ENCODE measurements around the gene ACIN1. TPM values are rescaled to one million over a fixed set of nuclear protein-coding genes. Genes with fewer than 3 reads are reported as not detected.
A peak's percentile ranks its signal among the peaks of the same experiment; 100 is the strongest.

Gene ACIN1
- total RNA-seq, 2 experiments from 2014 or later: 152 to 156 TPM

GRCh38 chr14:23009939-23010726 is 84.8 kb downstream of the ACIN1 start, which contains the start of gene C14orf93:
TSS of gene C14orf93 (minus strand) at chr14:23010143. CDS start at chr14:22999023, 11,120 bp downstream.
- Mint-ChIP-seq H3K27ac (peak within 1 kb of the TSS; percentile 98), H3K4me3 (peak within 1 kb of the TSS; percentile 97), H3K27me3 (ENCODE audit: low read depth) (no peaks in the 10 kb centered on the region), H3K36me3 (ENCODE audit: low read depth) (peaks cover 4% of the 10 kb centered on the region), H3K4me1 (ENCODE audit: low read depth) (peaks cover 32% of the 10 kb centered on the region), H3K9me3 (no peaks in the 10 kb centered on the region)
- DNase-seq: peak; percentile 90
- intact Hi-C loops (cut with micrococcal nuclease): loop anchor here (5.0 to 10.0 kb wide), 2 partner anchors 1105 to 1743 kb away; partner anchors contain the start of genes DCAF11, HNRNPC and NRL
- CTCF ChIA-PET: interaction anchor here (0.6 to 2.2 kb wide), 8 partner anchors 14 to 100 kb away, joined by 3 to 11 read pairs (median 4); partner anchors contain the start of gene PSMB5

DNA sequence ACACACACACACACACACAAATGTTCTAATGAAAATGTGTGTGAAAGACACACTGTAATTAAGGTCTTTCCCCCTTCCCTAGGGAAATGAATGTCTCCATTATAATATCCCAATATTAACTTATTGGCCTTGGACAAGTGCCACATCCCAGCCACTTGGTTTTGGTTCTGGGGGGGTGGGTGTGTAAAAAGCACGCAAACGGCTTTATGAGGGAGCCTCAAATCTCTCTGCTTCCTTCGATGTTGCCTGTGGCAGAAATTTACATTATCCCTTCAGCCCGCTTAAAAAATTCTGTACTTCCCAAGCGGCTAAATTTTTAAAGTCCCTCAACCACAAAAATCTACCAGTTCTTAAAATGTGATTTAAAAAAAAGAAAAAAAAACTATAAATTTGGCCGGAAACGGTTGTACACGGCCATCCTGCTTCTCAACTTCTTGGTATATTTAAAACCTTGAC is 85.4 kb downstream of the ACIN1 start:
- H3K4me1 Mint-ChIP-seq (ENCODE audit: low read depth): peaks cover 36% of the 10 kb centered on the region
- intact Hi-C loops (cut with micrococcal nuclease): loop anchor here (5.0 to 10.0 kb wide), 2 partner anchors 1105 to 1742 kb away; partner anchors contain the start of genes DCAF11, HNRNPC and NRL

GRCh38 chr14:23008831-23009230 is 86.1 kb downstream of the ACIN1 start:
- intact Hi-C loops (cut with micrococcal nuclease): loop anchor here (5.0 to 10.0 kb wide), 2 partner anchors 1106 to 1742 kb away; partner anchors contain the start of genes DCAF11, HNRNPC and NRL

More for the DNA sequence above, 85.4 kb downstream of the ACIN1 start:
- no peaks in the 10 kb centered on the region for H3K27me3 Mint-ChIP-seq (ENCODE audit: low read depth)
- H3K27ac Mint-ChIP-seq: peak overlapping the region; percentile 98
- no peaks in the 10 kb centered on the region for H3K9me3 Mint-ChIP-seq
- peak overlapping the region; percentile 97 for H3K4me3 Mint-ChIP-seq
- CTCF ChIA-PET: interaction anchor here (4.0 kb wide), 2 partner anchors 23 to 59 kb away, joined by 22 to 40 read pairs; no protein-coding TSS in a partner anchor
- DNase-seq: no peak
- peaks cover 4% of the 10 kb centered on the region for H3K36me3 Mint-ChIP-seq (ENCODE audit: low read depth)

More at GRCh38 chr14:23008831-23009230, 86.1 kb downstream of the ACIN1 start:
- Mint-ChIP-seq H3K27me3 (ENCODE audit: low read depth) (no peaks in the 10 kb centered on the region), H3K27ac (peak overlapping the region; percentile 98), H3K4me3 (peak overlapping the region; percentile 97), H3K4me1 (ENCODE audit: low read depth) (peaks cover 36% of the 10 kb centered on the region), H3K36me3 (ENCODE audit: low read depth) (peaks cover 4% of the 10 kb centered on the region), H3K9me3 (no peaks in the 10 kb centered on the region)
- CTCF ChIA-PET: interaction anchor here (0.6 to 4.0 kb wide), 5 partner anchors 14 to 84 kb away, joined by 3 to 40 read pairs (median 4); no protein-coding TSS in a partner anchor
- no peak for DNase-seq

Other genes with a start within 250 kb of the ACIN1 start
- 10 to 100 TPM; 71.9 to 75.2 TPM for gene LRP10, start 223.4 kb downstream of the ACIN1 start, total RNA-seq
- under 1 TPM; 0.69 to 0.74 TPM for gene REM2, start 211.9 kb downstream of the ACIN1 start, total RNA-seq
- gene RBM23, start 176.0 kb downstream of the ACIN1 start, total RNA-seq: 10 to 100 TPM; 53.5 to 61.2 TPM
- 10 to 100 TPM; 81.0 to 92.8 TPM for gene PRMT5, start 165.8 kb downstream of the ACIN1 start, total RNA-seq
- 10 to 100 TPM; 97.1 to 97.3 TPM for gene HAUS4, start 138.0 kb downstream of the ACIN1 start, total RNA-seq
- gene AJUBA, start 112.6 kb downstream of the ACIN1 start, total RNA-seq: 1 to 10 TPM; 2.1 to 2.8 TPM
- gene C14orf93, start 85.0 kb downstream of the ACIN1 start, total RNA-seq: 1 to 10 TPM; 8.3 to 9.3 TPM
- 100 to 1,000 TPM; 120 to 125 TPM for gene PSMB5, start 60.2 kb downstream of the ACIN1 start, total RNA-seq
- gene PSMB11, start 52.9 kb downstream of the ACIN1 start, total RNA-seq: not detected
- gene CDH24, start 37.6 kb downstream of the ACIN1 start, total RNA-seq: 1 to 10 TPM; 1.3 to 1.4 TPM
- gene C14orf119, start 369 bp upstream of the ACIN1 start, total RNA-seq: 10 to 100 TPM; 39.8 to 44.2 TPM
- gene CIROP, start 9.9 kb upstream of the ACIN1 start, total RNA-seq: not detected
- under 1 TPM; 0.37 to 0.43 TPM for gene CEBPE, start 24.1 kb upstream of the ACIN1 start, total RNA-seq
- gene SLC7A8, start 88.5 kb upstream of the ACIN1 start, total RNA-seq: 1 to 10 TPM in 1 of 2 experiments, under 1 TPM in 1; 0.79 to 1.1 TPM
- gene RNF212B, start 142.8 kb upstream of the ACIN1 start, total RNA-seq: not detected
- 1 to 10 TPM; 6.3 to 7.8 TPM for gene HOMEZ, start 191.0 kb upstream of the ACIN1 start, total RNA-seq
- gene PPP1R3E, start 207.7 kb upstream of the ACIN1 start, total RNA-seq: 10 to 100 TPM; 14.7 to 15.8 TPM
- gene BCL2L2, start 211.7 kb upstream of the ACIN1 start, total RNA-seq: 1 to 10 TPM in 1 of 2 experiments, under 1 TPM in 1; 0.60 to 1.5 TPM
- 100 to 1,000 TPM; 194 to 204 TPM for gene PABPN1, start 226.3 kb upstream of the ACIN1 start, total RNA-seq

Data from activated naive CD4-positive, alpha-beta T cell treated with anti-CD3 and anti-CD28 coated beads for 36 hours (primary cell).